Measurements from ENCODE around the gene SGMS1. TPM values are rescaled to one million over a fixed set of nuclear protein-coding genes. Genes with fewer than 3 reads are reported as not detected.

Gene SGMS1
- total and polyA plus RNA-seq, 2 donors (not counting 1 experiment from before 2014, with no cell fraction given): 10.0 to 43.5 TPM

DNA sequence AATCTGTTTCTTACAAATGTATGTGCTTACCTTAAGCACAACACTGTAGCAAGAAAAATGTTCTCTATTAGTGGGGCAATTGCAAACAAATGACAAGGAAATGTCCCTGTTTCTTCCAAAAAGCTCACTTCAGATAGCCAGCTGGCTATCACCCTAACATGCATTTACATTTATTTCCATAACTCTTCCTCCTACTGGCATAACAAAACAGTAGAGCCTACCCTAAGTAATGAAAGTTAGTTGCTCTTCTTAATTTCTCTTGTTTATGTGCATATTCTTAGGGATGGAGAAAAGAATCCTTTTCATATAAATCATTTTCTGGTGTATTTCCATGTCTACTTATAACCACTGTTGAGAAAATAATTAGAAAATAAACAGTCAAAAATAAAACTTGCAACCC lies 100.4 kb downstream of the SGMS1 start:
- Histone ChIP-seq H2AFZ (ENCODE audit: insufficient read depth, low read depth, low read length, poor library complexity, severe bottlenecking) (no peak overlapping the region), H3K9me3 (ENCODE audit: control extremely low read depth in 1 of 3, control insufficient read depth in 2 of 3, insufficient read depth in 1 of 3, low read length in 2 of 3) (no peaks in the 10 kb centered on the region), H3K79me2 (ENCODE audit: control insufficient read depth, insufficient read depth, low read length) (peaks cover 32% of the 10 kb centered on the region), H3K4me3 (ENCODE audit: control extremely low read depth in 1 of 5, extremely low read depth in 1 of 5, insufficient read depth in 1 of 5, low read depth in 2 of 5, low read length in 4 of 5) (no peak overlapping the region), H3K9ac (ENCODE audit: low read length) (no peak overlapping the region), H3K4me1 (ENCODE audit: control insufficient read depth in 2 of 2, insufficient read depth in 2 of 2, low read length in 2 of 2) (no peaks in the 10 kb centered on the region), H3K27ac (ENCODE audit: low read length in 2 of 2) (no peak overlapping the region), H3K27me3 (replicated peaks in 1 of 4; ENCODE audit: control extremely low read depth in 1 of 4, control insufficient read depth in 3 of 4, insufficient read depth in 4 of 4, low read length in 3 of 4) (no peaks in the 10 kb centered on the region), H3K36me3 (replicated peaks in 1 of 2; ENCODE audit: control extremely low read depth in 1 of 2, control insufficient read depth in 1 of 2, extremely low read depth in 1 of 2, insufficient read depth in 2 of 2, low read length in 1 of 2) (peaks cover 0 to 7% of the 10 kb centered on the region in 2 experiments), H4K20me1 (ENCODE audit: control insufficient read depth, insufficient read depth, low read length, poor library complexity, severe bottlenecking) (peaks cover 27% of the 10 kb centered on the region), H3K4me2 (replicated peaks; ENCODE audit: low read depth, low read length, poor library complexity, severe bottlenecking) (no peak overlapping the region)
- CTCF ChIA-PET: interaction anchor here (1.2 kb wide), 1 partner anchor 252 kb away, joined by 3 read pairs; no protein-coding TSS in a partner anchor
- intact Hi-C loops (cut with micrococcal nuclease): loop anchor here (1.0 kb wide), 1 partner anchor 12 kb away; no protein-coding TSS in a partner anchor
- POLR2A ChIA-PET: no interaction called here
- TF ChIP-seq CTCF (IDR thresholded peaks at IDR 0.05) (no peak), EZH2 (IDR thresholded peaks at IDR 0.05; ENCODE audit: borderline replicate concordance, insufficient read depth, low read depth, low read length, poor library complexity, severe bottlenecking) (no peak)
- H3K4me3 Mint-ChIP-seq: no peak overlapping the region
- H3K27ac Mint-ChIP-seq: no peak overlapping the region
- H3K27me3 Mint-ChIP-seq: no peaks in the 10 kb centered on the region
- ATAC-seq (ENCODE audit: low read depth) (no peak), DNase-seq (no peak)
- H3K4me1 Mint-ChIP-seq: peaks cover 2% of the 10 kb centered on the region
- no peaks in the 10 kb centered on the region for H3K9me3 Mint-ChIP-seq (ENCODE audit: insufficient read depth)

- Mint-ChIP-seq H3K27ac (no peak overlapping the region), H3K9me3 (ENCODE audit: insufficient read depth) (no peaks in the 10 kb centered on the region), H3K4me1 (peaks cover 2% of the 10 kb centered on the region), H3K4me3 (no peak overlapping the region), H3K27me3 (no peaks in the 10 kb centered on the region)
- POLR2A ChIA-PET: no interaction called here
- Histone ChIP-seq H3K27me3 (replicated peaks in 1 of 4; ENCODE audit: control extremely low read depth in 1 of 4, control insufficient read depth in 3 of 4, insufficient read depth in 4 of 4, low read length in 3 of 4) (no peaks in the 10 kb centered on the region), H2AFZ (ENCODE audit: insufficient read depth, low read depth, low read length, poor library complexity, severe bottlenecking) (no peak overlapping the region), H3K36me3 (replicated peaks in 1 of 2; ENCODE audit: control extremely low read depth in 1 of 2, control insufficient read depth in 1 of 2, extremely low read depth in 1 of 2, insufficient read depth in 2 of 2, low read length in 1 of 2) (peaks cover 0 to 7% of the 10 kb centered on the region in 2 experiments), H4K20me1 (ENCODE audit: control insufficient read depth, insufficient read depth, low read length, poor library complexity, severe bottlenecking) (peaks cover 27% of the 10 kb centered on the region), H3K4me2 (replicated peaks; ENCODE audit: low read depth, low read length, poor library complexity, severe bottlenecking) (no peak overlapping the region), H3K4me1 (ENCODE audit: control insufficient read depth in 2 of 2, insufficient read depth in 2 of 2, low read length in 2 of 2) (no peaks in the 10 kb centered on the region), H3K27ac (ENCODE audit: low read length in 2 of 2) (no peak overlapping the region), H3K4me3 (ENCODE audit: control extremely low read depth in 1 of 5, extremely low read depth in 1 of 5, insufficient read depth in 1 of 5, low read depth in 2 of 5, low read length in 4 of 5) (no peak overlapping the region), H3K9me3 (ENCODE audit: control extremely low read depth in 1 of 3, control insufficient read depth in 2 of 3, insufficient read depth in 1 of 3, low read length in 2 of 3) (no peaks in the 10 kb centered on the region), H3K9ac (ENCODE audit: low read length) (no peak overlapping the region), H3K79me2 (ENCODE audit: control insufficient read depth, insufficient read depth, low read length) (peaks cover 29% of the 10 kb centered on the region)
- CTCF ChIA-PET: interaction anchor here (0.7 to 1.2 kb wide), 2 partner anchors 251 to 481 kb away, joined by 3 to 4 read pairs; no protein-coding TSS in a partner anchor
- whole genome bisulfite sequencing (ENCODE audit: insufficient coverage): 86% methylated on average over 1 of the region's 2 CpGs
- DNase-seq: no peak
- intact Hi-C loops (cut with micrococcal nuclease): loop anchor here (1.0 kb wide), 1 partner anchor 12 kb away; no protein-coding TSS in a partner anchor
- no peak for ATAC-seq (ENCODE audit: low read depth)
- no peak for TF ChIP-seq CTCF (IDR thresholded peaks at IDR 0.05)
Measured at GRCh38 chr10:50522908-50523307, 100.8 kb downstream of the SGMS1 start.
